ENCODE measurements around the gene ERC1.
A peak's percentile ranks its signal among the peaks of the same experiment; 100 is the strongest.

Gene ERC1

DNA sequence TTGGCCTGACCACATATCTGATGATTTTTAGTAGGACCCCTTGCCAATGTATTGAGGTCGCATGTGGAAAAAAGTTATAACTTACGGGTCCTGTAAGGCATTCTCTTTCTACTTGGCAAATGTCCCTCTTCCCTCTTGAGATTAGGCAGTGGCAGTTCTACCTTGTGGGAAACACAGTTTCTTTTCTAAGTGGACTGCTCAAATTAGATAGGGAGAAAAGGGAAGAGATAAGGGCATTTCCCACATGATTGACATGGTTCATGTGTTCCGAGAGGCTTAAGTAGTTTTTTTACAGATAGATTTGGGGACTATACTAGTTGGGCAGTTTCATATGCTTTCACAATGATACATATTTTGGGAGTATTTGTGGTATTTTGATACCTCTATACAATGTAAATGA lies 448.7 kb downstream of the ERC1 start:
- no peak for DNase-seq (ENCODE audit: low spot score)

DNA sequence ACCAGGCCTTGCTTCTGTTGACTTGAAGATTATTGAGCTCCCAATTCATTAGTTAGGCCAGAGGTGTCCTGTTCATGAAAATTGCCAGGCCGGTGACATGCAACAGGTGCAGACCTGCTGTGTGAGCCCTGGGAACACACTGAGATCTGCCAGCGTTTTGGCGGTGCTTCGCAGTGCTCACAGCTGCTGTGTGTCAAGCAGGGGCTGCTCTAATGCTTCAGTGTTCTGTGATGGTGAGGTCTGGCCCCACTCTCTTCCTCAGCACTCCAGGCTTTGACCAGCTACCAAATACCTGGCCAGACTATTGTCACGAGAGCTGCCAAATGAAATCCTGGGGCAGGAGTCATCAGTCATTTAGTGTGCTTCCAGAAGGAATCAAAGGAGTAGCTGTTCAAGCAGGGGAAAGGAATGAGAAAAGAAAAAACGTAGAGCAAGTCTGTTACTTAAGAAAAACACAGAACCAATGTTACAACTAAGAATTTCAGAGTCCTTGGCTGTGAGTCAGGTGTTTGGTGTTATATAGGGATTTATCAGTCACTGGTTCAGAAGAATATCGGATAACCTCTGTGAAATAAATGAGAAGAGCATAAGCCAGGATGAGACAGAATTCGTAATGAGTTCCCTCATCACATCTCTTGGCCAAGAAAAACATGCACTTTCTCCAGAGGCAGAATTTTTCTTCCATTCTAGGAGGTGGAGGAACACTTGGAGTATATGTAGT lies 452.6 kb downstream of the ERC1 start:
- DNase-seq (ENCODE audit: low spot score): peak; percentile 37

GRCh38 chr12:1444142-1444516 lies 453.1 kb downstream of the ERC1 start:
- no peak for DNase-seq (ENCODE audit: low spot score)

GRCh38 chr12:1445807-1446206 lies 454.8 kb downstream of the ERC1 start:
- DNase-seq (ENCODE audit: low spot score): no peak

DNA sequence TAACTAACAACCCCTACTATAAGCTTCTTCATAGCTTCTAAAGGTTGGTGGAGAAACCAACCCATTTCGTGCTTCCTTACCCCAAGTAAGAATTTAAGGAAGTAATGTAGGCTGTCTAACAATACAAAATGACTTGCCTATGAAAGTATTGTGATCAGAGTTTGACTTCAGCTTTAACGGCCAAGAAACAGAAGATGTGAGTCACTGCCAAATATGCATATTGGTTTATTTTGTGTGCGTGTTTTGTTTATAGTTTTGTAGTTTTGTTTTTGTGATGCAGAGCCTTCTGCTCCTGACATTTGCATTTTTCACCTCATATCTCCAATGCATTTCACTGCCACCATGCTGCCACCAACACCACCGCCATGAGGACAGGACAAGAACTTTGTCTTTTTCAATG lies 457.3 kb downstream of the ERC1 start:
- no peak for DNase-seq (ENCODE audit: low spot score)

GRCh38 chr12:1453810-1454209 lies 462.8 kb downstream of the ERC1 start:
- DNase-seq (ENCODE audit: low spot score): no peak

GRCh38 chr12:1456885-1457284 lies 465.9 kb downstream of the ERC1 start:
- no peak for DNase-seq (ENCODE audit: low spot score)

DNA sequence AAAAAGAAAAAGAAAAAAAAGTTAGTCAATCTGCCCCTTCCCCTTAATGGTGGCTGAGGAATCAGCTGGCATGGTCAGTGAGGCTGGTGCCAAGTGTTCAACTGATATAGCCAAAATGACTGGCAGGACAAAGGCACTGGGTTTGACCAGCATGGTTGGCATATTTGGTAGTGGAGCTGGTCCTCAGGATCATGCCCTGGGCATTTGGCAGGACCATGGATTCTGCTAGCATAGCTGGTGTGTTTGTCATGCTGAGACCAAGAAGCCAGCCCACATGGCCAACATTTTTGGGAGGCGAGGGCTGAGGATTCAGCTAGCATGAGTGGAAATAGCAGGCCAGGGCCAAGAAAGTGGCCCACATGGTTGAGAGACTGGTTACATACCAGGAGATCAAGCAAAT lies 466.9 kb downstream of the ERC1 start:
- DNase-seq (ENCODE audit: low spot score): peak; percentile 91

DNA sequence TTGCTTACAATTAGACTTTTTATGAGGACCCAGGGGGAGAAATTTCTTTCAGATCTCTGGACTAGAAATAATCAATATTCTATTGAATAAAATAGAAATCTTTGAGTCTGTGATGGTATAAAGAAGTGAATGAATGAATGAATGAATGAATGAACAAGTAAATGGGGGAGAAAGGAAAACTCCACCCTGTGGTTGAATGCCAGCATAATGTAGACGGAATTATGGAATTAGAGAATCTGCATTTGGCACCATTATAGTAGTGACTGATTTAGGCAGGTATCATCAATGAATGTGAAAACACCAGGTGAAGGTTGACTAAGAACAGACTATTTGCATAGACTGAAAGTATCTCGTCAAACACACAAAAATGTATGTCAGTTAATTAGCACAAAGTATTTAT lies 468.3 kb downstream of the ERC1 start:
- DNase-seq (ENCODE audit: low spot score): no peak

GRCh38 chr12:1463073-1463905 lies 472.3 kb downstream of the ERC1 start:
- no peak for DNase-seq (ENCODE audit: low spot score)

DNA sequence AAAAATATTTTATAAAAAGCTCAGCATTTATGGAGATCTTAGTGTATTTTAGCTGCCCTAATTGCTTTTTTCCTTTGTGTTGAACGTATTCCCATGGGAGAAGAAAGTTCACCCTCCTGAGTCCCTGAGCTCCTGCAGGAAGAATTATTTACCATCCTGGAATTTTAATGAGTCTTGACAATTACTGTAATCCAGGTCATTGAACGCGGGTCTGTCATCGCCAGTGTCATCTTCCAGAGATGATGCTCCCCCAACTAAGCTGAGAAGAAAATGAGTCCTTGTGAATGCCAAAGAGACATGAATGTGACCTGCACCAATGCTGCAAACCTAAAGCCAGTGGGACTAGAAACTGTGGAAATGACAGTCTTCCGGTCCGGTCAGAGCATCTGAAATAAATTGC lies 473.9 kb downstream of the ERC1 start:
- DNase-seq (ENCODE audit: low spot score): no peak

DNA sequence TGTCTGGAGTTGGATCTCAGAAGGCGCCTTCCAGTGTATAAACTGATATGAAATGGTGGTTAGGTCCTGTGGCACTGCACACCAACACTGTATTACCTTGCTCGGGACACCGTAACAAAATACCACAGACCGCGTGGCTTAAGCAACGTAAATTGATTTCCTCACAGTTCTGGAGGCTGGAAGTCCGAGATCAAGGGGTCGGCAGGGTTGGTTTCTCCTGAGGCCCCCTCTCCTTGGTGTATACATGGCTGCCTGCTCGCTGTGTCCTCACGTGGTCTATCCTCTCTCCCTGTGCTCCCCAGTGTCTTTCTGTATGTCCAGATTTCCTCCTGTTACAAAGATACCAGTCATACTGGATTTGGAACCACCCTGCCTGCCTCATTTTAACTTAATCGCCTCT lies 475.0 kb downstream of the ERC1 start:
- no peak for DNase-seq (ENCODE audit: low spot score)

DNA sequence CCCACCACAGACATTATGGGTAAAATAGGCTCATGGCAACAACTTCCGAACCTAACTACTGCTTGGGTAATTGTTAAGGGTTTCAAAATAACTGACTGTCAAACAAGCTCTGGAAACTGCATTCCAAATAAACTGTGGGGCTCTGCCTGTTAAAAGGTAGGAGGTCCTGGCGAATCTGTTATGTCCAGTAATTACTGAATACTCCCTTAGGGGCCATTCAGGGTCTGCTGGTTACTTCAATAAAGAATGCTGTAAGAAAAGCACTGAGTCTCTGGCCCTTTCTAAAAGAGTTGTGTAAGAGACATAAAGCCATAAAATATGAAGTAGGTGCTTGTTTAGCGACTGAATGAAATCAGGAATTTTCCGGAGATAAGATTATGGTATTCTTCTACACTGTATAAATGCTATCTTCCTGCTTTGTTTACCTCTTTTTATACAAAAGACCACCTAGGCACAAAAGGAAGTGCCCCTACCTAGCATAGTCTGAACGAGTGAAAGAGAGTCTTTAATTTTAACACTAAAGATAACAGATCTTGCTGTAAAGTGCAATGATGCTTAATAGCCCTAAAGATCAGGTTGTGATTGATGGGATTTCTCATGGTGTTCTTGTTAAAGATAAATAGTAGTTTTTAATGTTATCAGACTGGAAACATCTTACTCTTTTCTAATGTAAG lies 475.6 kb downstream of the ERC1 start:
- no peak for DNase-seq (ENCODE audit: low spot score)

- DNase-seq (ENCODE audit: low spot score): no peak
Observed at GRCh38 chr12:1467710-1468109, 476.7 kb downstream of the ERC1 start.

DNA sequence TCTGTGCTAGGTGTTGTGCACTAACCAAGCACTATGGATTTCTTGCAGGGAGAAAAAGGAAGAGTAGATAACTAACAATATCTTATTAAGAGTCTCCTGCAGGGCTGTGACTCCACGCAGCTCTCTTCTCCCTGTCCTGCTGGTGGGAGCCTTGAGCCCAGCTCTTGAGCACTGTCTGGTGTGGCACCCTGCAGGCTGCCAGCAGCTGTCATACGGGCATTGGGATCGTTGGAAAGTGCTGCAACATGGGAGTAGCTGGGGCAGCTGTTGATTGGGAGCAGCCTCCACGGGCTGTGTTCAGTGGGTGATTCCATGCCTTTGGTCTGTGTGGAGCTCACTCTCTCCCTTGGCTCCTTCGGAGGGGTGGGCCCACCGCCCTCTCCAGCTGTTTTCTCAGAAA lies 478.0 kb downstream of the ERC1 start:
- no peak for DNase-seq (ENCODE audit: low spot score)

GRCh38 chr12:1470051-1470450 lies 479.0 kb downstream of the ERC1 start:
- DNase-seq (ENCODE audit: low spot score): no peak

DNA sequence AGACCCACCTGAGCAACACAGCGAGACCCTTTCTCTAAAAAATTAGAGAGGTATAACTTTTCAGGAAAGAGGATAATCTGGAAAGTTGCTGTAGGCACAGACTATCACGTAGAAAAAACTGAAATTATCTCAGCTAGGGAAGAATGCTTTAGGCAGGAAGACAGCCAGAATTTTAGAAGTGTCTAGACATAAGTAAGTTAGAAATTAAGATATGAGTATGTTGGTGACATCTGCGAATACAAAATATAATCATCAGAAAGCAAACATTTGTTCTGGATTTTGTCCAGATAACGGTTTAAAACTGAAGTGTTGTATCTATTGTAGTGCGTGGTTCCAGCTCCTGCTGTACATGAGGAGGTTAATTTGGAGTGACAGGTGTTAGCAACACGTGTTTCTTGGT lies 480.2 kb downstream of the ERC1 start:
- no peak for DNase-seq (ENCODE audit: low spot score)

GRCh38 chr12:1473418-1473817 lies 482.4 kb downstream of the ERC1 start:
- DNase-seq (ENCODE audit: low spot score): no peak

- DNase-seq (ENCODE audit: low spot score): peak; percentile 78
Observed at GRCh38 chr12:1474041-1474573, 483.1 kb downstream of the ERC1 start.

DNA sequence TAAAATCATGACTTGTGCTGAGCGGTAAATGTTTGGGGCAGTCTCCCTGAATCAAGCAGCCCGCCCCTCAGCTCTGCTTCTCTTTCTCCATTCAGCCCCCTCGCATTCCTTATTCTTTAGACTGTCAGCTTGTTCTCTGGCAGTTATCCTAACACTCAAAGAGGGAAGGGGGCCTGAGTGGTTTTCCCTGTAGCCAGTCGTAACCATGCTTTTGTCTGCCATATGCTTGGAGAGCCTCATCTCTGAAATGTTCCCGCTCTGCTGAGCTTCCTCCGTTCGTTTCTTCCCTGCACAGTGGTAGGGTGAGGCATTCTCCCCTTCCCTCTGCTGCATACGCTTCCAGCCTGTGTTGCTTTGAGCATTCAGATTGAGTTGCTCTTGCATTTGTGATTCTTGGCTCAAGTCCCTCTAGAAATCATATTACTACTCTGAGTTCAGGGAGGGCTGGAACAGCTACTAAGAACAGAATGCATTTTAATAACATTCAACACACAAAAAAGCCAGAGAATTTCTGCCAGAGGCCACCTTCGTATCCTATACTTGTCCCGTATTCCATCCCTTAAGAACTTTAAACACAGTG lies 483.6 kb downstream of the ERC1 start:
- DNase-seq (ENCODE audit: low spot score): peak; percentile 50

DNA sequence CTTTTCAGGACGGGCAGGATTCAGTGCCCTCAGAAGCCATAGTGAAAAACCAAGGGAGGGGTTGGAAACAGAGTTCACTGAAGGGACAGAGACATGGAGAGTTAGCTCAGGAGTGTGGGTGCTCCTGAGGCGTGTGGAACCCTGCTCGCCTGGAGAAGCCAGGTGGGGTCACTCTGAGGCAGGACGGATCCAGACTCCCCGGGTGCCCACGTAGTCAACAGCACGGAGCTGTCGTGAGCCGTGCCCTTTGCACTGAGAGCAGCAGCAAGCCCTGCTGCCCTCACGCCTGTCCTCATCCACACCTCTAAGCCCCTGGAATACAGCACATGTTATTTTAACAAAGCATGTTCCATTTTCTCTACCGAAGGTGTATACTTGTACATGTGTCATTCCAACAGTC lies 488.6 kb downstream of the ERC1 start:
- no peak for DNase-seq (ENCODE audit: low spot score)

GRCh38 chr12:1481326-1481725 lies 490.3 kb downstream of the ERC1 start:
- DNase-seq (ENCODE audit: low spot score): no peak

Measured in AG20443 (cell line).